Measurements from ENCODE around the gene HUNK. TPM values are rescaled to one million over a fixed set of nuclear protein-coding genes. Genes with fewer than 3 reads are reported as not detected.

The HUNK gene
- total RNA-seq, 1 experiment from 2014 or later = 2.1 TPM

- TF ChIP-seq CTCF (conservative IDR thresholded peaks at IDR 0.05; ENCODE audit: low read depth, low read length) (no peak), EZH2 (IDR thresholded peaks at IDR 0.05; ENCODE audit: borderline replicate concordance, low read depth, low read length, poor library complexity, severe bottlenecking) (no peak)
- POLR2A ChIA-PET (ENCODE audit: low non-redundant PET) = no interaction called here
- no TSS peak for BruUV-seq (replicated peaks)
- H3K27ac ChIP-seq (ENCODE audit: low read depth, low read length, poor library complexity, severe bottlenecking) = no peak overlapping the region
- no peak for DNase-seq (ENCODE audit: low spot score)
- H3K27me3 ChIP-seq (replicated peaks; ENCODE audit: insufficient read depth, low read depth, low read length, poor library complexity) = no peaks in the 10 kb centered on the region
- no peaks in the 10 kb centered on the region for H3K4me1 ChIP-seq (ENCODE audit: insufficient read depth, low read length, poor library complexity, severe bottlenecking)
- H3K36me3 ChIP-seq (ENCODE audit: insufficient read depth, low read length, poor library complexity, severe bottlenecking) = no peaks in the 10 kb centered on the region
- CTCF ChIA-PET = no interaction called here
- no peak overlapping the region for H3K4me3 ChIP-seq (ENCODE audit: low read depth, low read length, poor library complexity, severe bottlenecking)
- no peaks in the 10 kb centered on the region for H3K9me3 ChIP-seq (ENCODE audit: low read depth, low read length, poor library complexity, severe bottlenecking)
- intact Hi-C loops (cut with micrococcal nuclease; ENCODE audit: unreplicated experiment) = no loop called here
Observed at GRCh38 chr21:31911138-31911907, 38.5 kb downstream of the HUNK start.

- no TSS peak for BruUV-seq (replicated peaks)
- no peaks in the 10 kb centered on the region for H3K9me3 ChIP-seq (ENCODE audit: low read depth, low read length, poor library complexity, severe bottlenecking)
- no peak overlapping the region for H3K4me3 ChIP-seq (ENCODE audit: low read depth, low read length, poor library complexity, severe bottlenecking)
- no peak for TF ChIP-seq EZH2 (IDR thresholded peaks at IDR 0.05; ENCODE audit: borderline replicate concordance, low read depth, low read length, poor library complexity, severe bottlenecking)
- no peak for TF ChIP-seq CTCF (conservative IDR thresholded peaks at IDR 0.05; ENCODE audit: low read depth, low read length)
- H3K4me1 ChIP-seq (ENCODE audit: insufficient read depth, low read length, poor library complexity, severe bottlenecking) = no peaks in the 10 kb centered on the region
- POLR2A ChIA-PET (ENCODE audit: low non-redundant PET) = no interaction called here
- intact Hi-C loops (cut with micrococcal nuclease; ENCODE audit: unreplicated experiment) = no loop called here
- H3K27me3 ChIP-seq (replicated peaks; ENCODE audit: insufficient read depth, low read depth, low read length, poor library complexity) = no peaks in the 10 kb centered on the region
- H3K36me3 ChIP-seq (ENCODE audit: insufficient read depth, low read length, poor library complexity, severe bottlenecking) = no peaks in the 10 kb centered on the region
- H3K27ac ChIP-seq (ENCODE audit: low read depth, low read length, poor library complexity, severe bottlenecking) = no peak overlapping the region
- no peak for DNase-seq (ENCODE audit: low spot score)
- CTCF ChIA-PET = no interaction called here
Observed at GRCh38 chr21:31912501-31912900, 39.7 kb downstream of the HUNK start.

GRCh38 chr21:31913182-31913608 is 40.4 kb downstream of the HUNK start:
- no peak overlapping the region for H3K27ac ChIP-seq (ENCODE audit: low read depth, low read length, poor library complexity, severe bottlenecking)
- H3K4me3 ChIP-seq (ENCODE audit: low read depth, low read length, poor library complexity, severe bottlenecking) = no peak overlapping the region
- no peaks in the 10 kb centered on the region for H3K4me1 ChIP-seq (ENCODE audit: insufficient read depth, low read length, poor library complexity, severe bottlenecking)
- no peaks in the 10 kb centered on the region for H3K9me3 ChIP-seq (ENCODE audit: low read depth, low read length, poor library complexity, severe bottlenecking)
- no peak for TF ChIP-seq EZH2 (IDR thresholded peaks at IDR 0.05; ENCODE audit: borderline replicate concordance, low read depth, low read length, poor library complexity, severe bottlenecking)
- TF ChIP-seq CTCF (conservative IDR thresholded peaks at IDR 0.05; ENCODE audit: low read depth, low read length) = no peak
- POLR2A ChIA-PET (ENCODE audit: low non-redundant PET) = no interaction called here
- no TSS peak for BruUV-seq (replicated peaks)
- CTCF ChIA-PET = no interaction called here
- DNase-seq (ENCODE audit: low spot score) = no peak
- H3K36me3 ChIP-seq (ENCODE audit: insufficient read depth, low read length, poor library complexity, severe bottlenecking) = no peaks in the 10 kb centered on the region
- no peaks in the 10 kb centered on the region for H3K27me3 ChIP-seq (replicated peaks; ENCODE audit: insufficient read depth, low read depth, low read length, poor library complexity)
- intact Hi-C loops (cut with micrococcal nuclease; ENCODE audit: unreplicated experiment) = no loop called here
